ENCODE results near the gene AKAIN1. TPM values are rescaled to one million over a fixed set of nuclear protein-coding genes. Genes with fewer than 3 reads are reported as not detected.
A peak's percentile ranks its signal among the peaks of the same experiment; 100 is the strongest.

Gene AKAIN1
- not detected for total RNA-seq
- polyA plus RNA-seq, result not detected
- long read RNA-seq, donor 1, result 0 reads
- long read RNA-seq, donor 2, result 0 reads

GRCh38 chr18:5197032-5197434 is at the start of gene AKAIN1:
TSS of gene AKAIN1 (minus strand) at chr18:5197257. CDS start at chr18:5197053, 204 bp downstream.
- Histone ChIP-seq H3K27ac (ENCODE audit: low read depth in 1 of 2, low read length in 2 of 2) (no peak within 1 kb of the TSS), H3K4me3 (ENCODE audit: low read length in 2 of 2) (no peak within 1 kb of the TSS), H3K9me3 (ENCODE audit: control insufficient read depth, low read length) (peaks cover 5% of the 10 kb centered on the region), H3K36me3 (ENCODE audit: control insufficient read depth in 1 of 2, insufficient read depth in 2 of 2, low read length in 1 of 2) (no peaks in the 10 kb centered on the region), H3K4me1 (ENCODE audit: control insufficient read depth in 1 of 2, insufficient read depth in 2 of 2, low read length in 2 of 2) (no peaks in the 10 kb centered on the region), H3K27me3 (ENCODE audit: control insufficient read depth in 1 of 2, insufficient read depth in 2 of 2, low read length in 1 of 2) (no peaks in the 10 kb centered on the region)
- intact Hi-C loops (cut with DNase I), result no loop called here
- ATAC-seq (ENCODE audit: low FRiP score) (peak; percentile 87), DNase-seq (peak; percentile 47 to 78)
- WGBS, 2 donors, result 1 to 2% methylated on average over 31 to 37 of the region's 37 CpGs

DNA sequence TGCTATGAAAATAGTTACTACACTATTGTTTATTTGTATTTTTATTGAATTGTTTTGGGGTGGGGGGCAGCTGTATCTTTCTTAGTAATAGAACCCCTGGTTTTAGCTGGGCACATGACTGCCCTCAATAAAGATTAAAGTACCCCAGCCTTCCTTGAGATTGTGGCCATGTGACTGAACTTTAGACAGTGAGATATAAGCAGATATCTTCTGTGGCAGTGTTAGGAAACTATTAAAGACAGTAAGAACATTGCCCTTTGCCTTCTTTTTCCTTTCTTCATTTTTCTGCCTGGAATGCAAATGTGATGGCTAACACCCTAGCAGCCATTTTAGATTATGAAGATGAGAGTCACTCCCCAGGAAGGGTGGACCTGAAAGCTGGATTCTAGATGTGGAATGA is 47.9 kb upstream of the AKAIN1 start:
- peaks cover 0 to 4% of the 10 kb centered on the region in 2 donors for H3K36me3 ChIP-seq (ENCODE audit: control insufficient read depth in 1 of 2, insufficient read depth in 2 of 2, low read length in 1 of 2)

DNA sequence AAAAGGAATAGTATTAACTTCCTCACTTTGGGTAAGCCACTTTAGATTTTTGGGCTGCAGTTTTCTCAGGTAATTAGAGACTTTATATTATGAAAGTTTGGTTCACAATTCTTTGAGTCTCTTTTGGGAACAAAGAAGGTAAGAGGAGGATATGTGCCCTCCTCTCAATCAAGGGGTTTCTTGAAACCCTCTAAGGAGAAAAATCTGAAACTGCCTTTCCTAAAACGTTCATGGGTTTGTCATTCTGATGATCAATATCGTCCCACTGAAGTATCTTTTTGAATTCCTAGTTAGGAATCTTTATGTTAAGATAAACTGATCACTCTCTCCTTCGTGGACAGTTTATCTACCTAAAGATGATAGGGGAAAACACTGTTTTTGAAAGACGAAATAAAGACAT is 42.4 kb upstream of the AKAIN1 start:
- H3K27me3 ChIP-seq (ENCODE audit: control insufficient read depth in 1 of 2, insufficient read depth in 2 of 2, low read length in 1 of 2), result no peaks in the 10 kb centered on the region
- H3K9me3 ChIP-seq (ENCODE audit: control insufficient read depth, low read length), result no peaks in the 10 kb centered on the region
- DNase-seq (no peak), ATAC-seq (ENCODE audit: low FRiP score) (no peak)
- H3K4me3 ChIP-seq (ENCODE audit: low read length in 2 of 2), result peak overlapping the region in 1 of 2 donors; percentile 69
- H3K36me3 ChIP-seq (ENCODE audit: control insufficient read depth in 1 of 2, insufficient read depth in 2 of 2, low read length in 1 of 2), result peaks cover 0 to 4% of the 10 kb centered on the region in 2 donors
- H3K27ac ChIP-seq (ENCODE audit: low read depth in 1 of 2, low read length in 2 of 2), result no peak overlapping the region
- 71 to 77% methylated on average over 4 of the region's 4 CpGs for WGBS, 2 donors
- H3K4me1 ChIP-seq (ENCODE audit: control insufficient read depth in 1 of 2, insufficient read depth in 2 of 2, low read length in 2 of 2), result peaks cover 0 to 5% of the 10 kb centered on the region in 2 donors
- intact Hi-C loops (cut with DNase I), result loop anchor here in 1 of 2 donors (2.0 kb wide), 1 partner anchor 57 kb away; no protein-coding TSS in a partner anchor

More for the DNA sequence above, 47.9 kb upstream of the AKAIN1 start:
- intact Hi-C loops (cut with DNase I), result no loop called here
- Histone ChIP-seq H3K4me3 (ENCODE audit: low read length in 2 of 2) (no peak overlapping the region), H3K4me1 (ENCODE audit: control insufficient read depth in 1 of 2, insufficient read depth in 2 of 2, low read length in 2 of 2) (no peaks in the 10 kb centered on the region), H3K27me3 (ENCODE audit: control insufficient read depth in 1 of 2, insufficient read depth in 2 of 2, low read length in 1 of 2) (no peaks in the 10 kb centered on the region), H3K27ac (ENCODE audit: low read depth in 1 of 2, low read length in 2 of 2) (no peak overlapping the region), H3K9me3 (ENCODE audit: control insufficient read depth, low read length) (no peaks in the 10 kb centered on the region)
- DNase-seq (no peak), ATAC-seq (ENCODE audit: low FRiP score) (no peak)

DNA sequence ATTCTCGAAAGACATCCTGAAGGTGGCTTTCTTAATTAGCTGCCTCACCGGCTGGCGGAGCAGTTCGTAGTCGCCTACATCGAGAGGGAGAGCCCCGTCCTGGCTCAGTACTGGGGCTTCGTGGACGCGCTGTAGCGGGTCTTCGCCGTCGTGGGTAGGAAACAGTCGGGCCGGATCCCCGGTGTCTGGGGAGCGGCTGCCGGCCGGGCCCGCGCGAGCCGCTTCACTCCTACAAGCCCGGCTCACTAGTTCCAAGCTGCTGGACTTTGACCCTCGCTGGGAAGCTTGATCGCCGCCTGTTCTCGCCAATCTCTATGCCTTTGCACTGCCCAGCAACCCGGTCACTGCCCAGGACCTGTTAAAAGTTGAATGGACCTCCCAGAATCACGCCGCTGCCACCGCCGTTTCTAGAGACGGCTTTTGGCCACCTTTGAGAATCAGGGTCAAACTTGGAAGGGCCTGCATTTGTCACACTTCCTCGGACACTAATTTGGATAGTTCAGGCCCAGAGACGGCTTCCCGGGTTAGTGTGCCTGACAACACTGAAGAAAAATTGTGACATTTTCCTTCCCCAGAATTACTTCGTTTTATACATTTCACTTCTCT is 41.4 kb upstream of the AKAIN1 start:
- intact Hi-C loops (cut with DNase I), result loop anchor here (1.0 to 2.0 kb wide), 2 partner anchors 58 kb away; no protein-coding TSS in a partner anchor
- 0 to 1% methylated on average over 39 of the region's 39 CpGs for WGBS, 2 donors
- Histone ChIP-seq H3K27me3 (ENCODE audit: control insufficient read depth in 1 of 2, insufficient read depth in 2 of 2, low read length in 1 of 2) (no peaks in the 10 kb centered on the region), H3K9me3 (ENCODE audit: control insufficient read depth, low read length) (no peaks in the 10 kb centered on the region), H3K27ac (ENCODE audit: low read depth in 1 of 2, low read length in 2 of 2) (peak overlapping the region; percentile 89 to 98), H3K4me1 (ENCODE audit: control insufficient read depth in 1 of 2, insufficient read depth in 2 of 2, low read length in 2 of 2) (peaks cover 0 to 5% of the 10 kb centered on the region in 2 donors), H3K4me3 (ENCODE audit: low read length in 2 of 2) (peak overlapping the region; percentile 69 to 91), H3K36me3 (ENCODE audit: control insufficient read depth in 1 of 2, insufficient read depth in 2 of 2, low read length in 1 of 2) (peaks cover 0 to under 1% of the 10 kb centered on the region in 2 donors)
- ATAC-seq (ENCODE audit: low FRiP score) (peak; percentile 67), DNase-seq (peak; percentile 61 to 81)

DNA sequence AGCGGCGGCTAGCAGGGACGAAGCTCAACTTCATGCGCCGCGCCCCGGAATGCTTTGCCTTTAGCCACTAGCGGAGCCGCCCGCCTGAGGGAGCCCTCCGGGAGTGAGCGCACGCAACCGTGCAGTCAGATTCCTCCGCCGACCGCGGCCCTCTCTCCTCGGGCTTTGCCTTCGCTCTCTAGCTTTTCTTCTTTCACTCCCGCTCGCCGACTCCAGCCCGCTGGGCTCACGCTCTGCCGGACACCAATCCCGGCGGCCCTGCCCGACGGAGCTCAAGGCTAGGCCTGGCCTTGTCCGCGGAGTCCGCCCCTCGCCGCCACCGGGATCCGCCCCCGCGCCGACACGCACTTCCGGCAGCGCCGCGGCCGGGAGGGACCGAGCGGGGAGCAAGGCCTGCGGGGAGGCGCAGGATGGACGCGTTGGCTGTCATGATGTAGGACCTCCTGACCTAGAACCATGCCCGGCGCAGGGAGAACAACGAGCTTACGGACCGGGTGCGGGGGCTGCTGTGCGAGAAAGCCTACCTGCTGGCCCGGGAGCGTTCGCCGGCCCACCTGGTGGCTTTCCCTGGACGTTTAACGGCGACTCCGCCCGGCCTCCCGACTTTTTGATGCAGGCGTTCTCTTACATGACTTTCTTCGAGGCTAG is 40.8 kb upstream of the AKAIN1 start:
- intact Hi-C loops (cut with DNase I), result loop anchor here (1.0 to 2.0 kb wide), 2 partner anchors 58 to 59 kb away; no protein-coding TSS in a partner anchor
- H3K9me3 ChIP-seq (ENCODE audit: control insufficient read depth, low read length), result peaks cover 2% of the 10 kb centered on the region
- no peaks in the 10 kb centered on the region for H3K27me3 ChIP-seq (ENCODE audit: control insufficient read depth in 1 of 2, insufficient read depth in 2 of 2, low read length in 1 of 2)
- H3K36me3 ChIP-seq (ENCODE audit: control insufficient read depth in 1 of 2, insufficient read depth in 2 of 2, low read length in 1 of 2), result no peaks in the 10 kb centered on the region
- H3K4me3 ChIP-seq (ENCODE audit: low read length in 2 of 2), result peak overlapping the region; percentile 69 to 91
- 0% methylated on average over 68 to 71 of the region's 71 CpGs for WGBS, 2 donors
- ATAC-seq (ENCODE audit: low FRiP score) (peak; percentile 100), DNase-seq (peak; percentile 93 to 95)
- H3K27ac ChIP-seq (ENCODE audit: low read depth in 1 of 2, low read length in 2 of 2), result peak overlapping the region; percentile 89 to 98
- peaks cover 0 to 5% of the 10 kb centered on the region in 2 donors for H3K4me1 ChIP-seq (ENCODE audit: control insufficient read depth in 1 of 2, insufficient read depth in 2 of 2, low read length in 2 of 2)

DNA sequence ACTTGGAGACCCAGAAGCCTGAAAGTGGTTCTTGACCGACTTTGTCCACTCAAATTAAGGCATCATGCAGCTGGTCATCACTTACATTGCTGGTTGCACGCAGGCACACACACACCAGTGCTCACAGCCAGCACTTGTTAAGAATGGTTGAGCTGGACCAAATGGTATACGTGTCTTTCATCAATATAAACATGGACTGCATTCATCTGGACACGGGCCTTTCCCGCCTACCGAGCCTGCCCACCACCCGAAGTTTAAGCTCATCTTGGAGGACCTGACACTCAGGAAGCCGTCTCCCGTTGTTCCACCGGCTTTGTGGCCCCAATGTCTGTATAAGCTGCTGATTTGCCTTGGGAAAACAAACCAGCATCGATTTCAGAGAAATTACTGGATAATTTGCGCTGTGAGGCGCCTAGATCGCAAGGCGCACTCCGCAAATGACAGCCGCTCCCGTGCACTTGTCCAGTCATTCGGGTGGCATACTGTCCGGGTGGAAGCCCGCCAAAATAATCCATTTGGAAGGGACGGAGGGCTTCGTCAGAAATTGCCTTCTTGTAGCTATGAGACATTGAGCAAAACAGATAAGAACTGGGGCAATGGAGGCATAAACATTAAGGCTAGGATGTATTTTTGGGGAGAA is 40.1 kb upstream of the AKAIN1 start:
- peak; percentile 63 for ATAC-seq (ENCODE audit: low FRiP score)
- no peaks in the 10 kb centered on the region for H3K36me3 ChIP-seq (ENCODE audit: control insufficient read depth in 1 of 2, insufficient read depth in 2 of 2, low read length in 1 of 2)
- peak overlapping the region; percentile 32 to 69 for H3K4me3 ChIP-seq (ENCODE audit: low read length in 2 of 2)
- peak overlapping the region; percentile 89 to 98 for H3K27ac ChIP-seq (ENCODE audit: low read depth in 1 of 2, low read length in 2 of 2)
- H3K9me3 ChIP-seq (ENCODE audit: control insufficient read depth, low read length), result peaks cover 4% of the 10 kb centered on the region
- DNase-seq, result peak in 1 of 2 donors; percentile 22
- H3K4me1 ChIP-seq (ENCODE audit: control insufficient read depth in 1 of 2, insufficient read depth in 2 of 2, low read length in 2 of 2), result peaks cover 0 to 5% of the 10 kb centered on the region in 2 donors
- no peaks in the 10 kb centered on the region for H3K27me3 ChIP-seq (ENCODE audit: control insufficient read depth in 1 of 2, insufficient read depth in 2 of 2, low read length in 1 of 2)
- WGBS, 2 donors, result 1 to 2% methylated on average over 23 of the region's 23 CpGs
- intact Hi-C loops (cut with DNase I), result no loop called here

DNA sequence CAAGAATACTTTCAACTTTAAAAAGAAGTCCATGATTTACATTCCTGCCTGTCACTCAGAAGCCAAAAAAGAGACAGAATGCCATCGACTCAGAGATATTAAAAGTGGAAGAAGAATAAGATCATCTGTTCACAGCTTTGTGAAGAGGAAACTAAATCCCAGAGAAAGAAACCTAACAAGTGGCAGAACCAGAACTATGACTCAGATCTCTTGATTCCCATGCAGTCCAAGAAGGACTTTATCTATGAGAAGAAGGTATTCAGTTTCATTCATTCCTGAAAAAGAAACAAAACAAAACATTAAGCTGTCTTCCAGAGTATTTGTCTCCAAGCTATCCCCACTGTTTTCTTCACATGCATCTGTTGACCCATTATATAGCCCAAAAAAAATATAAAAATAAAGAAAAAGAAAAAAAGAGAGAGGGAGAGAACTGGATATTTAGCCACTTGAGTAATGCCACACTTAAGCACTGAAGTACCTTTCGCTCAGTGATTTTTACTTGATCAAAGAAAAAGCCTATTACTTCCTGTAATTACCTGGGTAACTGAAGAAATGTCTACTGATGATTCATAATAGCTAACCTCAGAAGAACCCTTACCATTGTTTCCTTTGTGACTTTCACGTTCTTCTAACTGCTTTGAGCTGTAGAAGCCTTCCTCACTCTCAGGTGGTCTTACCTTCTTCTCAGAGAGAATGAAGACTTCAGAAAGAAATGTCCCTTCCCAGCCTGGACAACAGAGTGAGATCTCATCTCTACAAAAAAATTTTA is 17.7 kb upstream of the AKAIN1 start:
- no peaks in the 10 kb centered on the region for H3K36me3 ChIP-seq (ENCODE audit: control insufficient read depth in 1 of 2, insufficient read depth in 2 of 2, low read length in 1 of 2)
- H3K27ac ChIP-seq (ENCODE audit: low read depth in 1 of 2, low read length in 2 of 2), result no peak overlapping the region
- intact Hi-C loops (cut with DNase I), result no loop called here

DNA sequence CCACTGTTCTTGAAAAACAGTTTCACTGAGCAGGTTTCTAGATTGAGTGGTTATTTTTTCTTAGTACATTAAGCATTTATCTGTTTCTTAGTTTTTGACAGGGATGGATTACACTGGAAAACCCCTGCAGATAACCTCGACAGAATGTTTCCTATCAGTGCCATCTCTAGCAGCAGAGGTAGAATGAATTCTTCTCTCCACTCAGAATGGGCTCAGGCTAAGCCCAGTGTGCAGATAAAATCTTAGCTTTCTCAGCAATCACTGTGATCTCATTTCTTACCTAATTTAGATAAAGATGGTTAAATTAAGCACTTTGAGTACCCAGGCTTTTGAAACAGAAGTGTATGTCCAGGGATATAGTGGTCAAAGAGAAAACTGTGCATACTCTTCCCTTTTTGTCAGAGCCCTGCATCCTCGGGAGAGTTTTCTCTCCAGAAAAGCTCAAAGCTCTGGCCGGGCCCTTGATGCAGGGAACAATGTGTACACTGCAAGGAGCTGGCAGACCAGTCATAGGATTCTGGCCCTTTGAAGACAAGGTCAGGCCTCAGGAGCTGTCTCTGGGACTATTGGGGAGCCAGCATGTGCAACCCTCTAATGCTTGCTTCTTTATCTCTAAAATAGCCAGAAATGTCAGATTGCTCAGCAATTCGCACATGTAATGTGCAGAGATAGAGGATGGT is 10.6 kb upstream of the AKAIN1 start:
- DNase-seq, result no peak
- H3K27ac ChIP-seq (ENCODE audit: low read depth in 1 of 2, low read length in 2 of 2), result no peak overlapping the region
- no peak overlapping the region for H3K4me3 ChIP-seq (ENCODE audit: low read length in 2 of 2)
- no peaks in the 10 kb centered on the region for H3K36me3 ChIP-seq (ENCODE audit: control insufficient read depth in 1 of 2, insufficient read depth in 2 of 2, low read length in 1 of 2)
- WGBS, 2 donors, result 40 to 43% methylated on average over 4 of the region's 4 CpGs
- intact Hi-C loops (cut with DNase I), result no loop called here
- H3K27me3 ChIP-seq (ENCODE audit: control insufficient read depth in 1 of 2, insufficient read depth in 2 of 2, low read length in 1 of 2), result no peaks in the 10 kb centered on the region
- no peaks in the 10 kb centered on the region for H3K9me3 ChIP-seq (ENCODE audit: control insufficient read depth, low read length)
- no peak for ATAC-seq (ENCODE audit: low FRiP score)
- H3K4me1 ChIP-seq (ENCODE audit: control insufficient read depth in 1 of 2, insufficient read depth in 2 of 2, low read length in 2 of 2), result no peaks in the 10 kb centered on the region

More for the DNA sequence above, 17.7 kb upstream of the AKAIN1 start:
- DNase-seq (no peak), ATAC-seq (ENCODE audit: low FRiP score) (no peak)
- Histone ChIP-seq H3K4me3 (ENCODE audit: low read length in 2 of 2) (no peak overlapping the region), H3K27me3 (ENCODE audit: control insufficient read depth in 1 of 2, insufficient read depth in 2 of 2, low read length in 1 of 2) (no peaks in the 10 kb centered on the region), H3K9me3 (ENCODE audit: control insufficient read depth, low read length) (no peaks in the 10 kb centered on the region), H3K4me1 (ENCODE audit: control insufficient read depth in 1 of 2, insufficient read depth in 2 of 2, low read length in 2 of 2) (no peaks in the 10 kb centered on the region)
- 65 to 66% methylated on average over 3 of the region's 3 CpGs for WGBS, 2 donors

Data from aorta (tissue), 5 donors.